GM21390 (cell line): ENCODE data around the gene RPAP2.
"Not testable (repeated sequence)": the region's sequence is repeated elsewhere in the genome, so short reads cannot be mapped to it uniquely, and the experiment has no call there.

Experiments used
- ATAC-seq: cut with Tn5 transposase; IDR thresholded peaks from one replicate; pipeline ENCODE4 v1.9.1; 2021; ENCODE audit not compliant: unreplicated experiment

The RPAP2 gene

GRCh38 chr1:92374223-92374622, 75.4 kb downstream of the RPAP2 start:
- no peak for ATAC-seq

- ATAC-seq = no peak
Observed at GRCh38 chr1:92376345-92376744, 77.5 kb downstream of the RPAP2 start.

- not testable (repeated sequence) for ATAC-seq
Observed at GRCh38 chr1:92377991-92378390, 79.1 kb downstream of the RPAP2 start.

GRCh38 chr1:92380867-92381266, 82.0 kb downstream of the RPAP2 start:
- no peak for ATAC-seq

- ATAC-seq = not testable (repeated sequence)
Observed at GRCh38 chr1:92393966-92394365, 95.1 kb downstream of the RPAP2 start.

GRCh38 chr1:92398519-92398918, 99.7 kb downstream of the RPAP2 start:
- no peak for ATAC-seq

- peak; percentile 83 for ATAC-seq
Observed at GRCh38 chr1:92399076-92399475, 100.2 kb downstream of the RPAP2 start.

GRCh38 chr1:92404661-92405060, 105.8 kb downstream of the RPAP2 start:
- no peak for ATAC-seq

GRCh38 chr1:92408825-92409224, 110.0 kb downstream of the RPAP2 start:
- ATAC-seq = no peak

GRCh38 chr1:92409946-92410549, 111.2 kb downstream of the RPAP2 start:
- no peak for ATAC-seq

GRCh38 chr1:92410706-92411105, 111.8 kb downstream of the RPAP2 start:
- no peak for ATAC-seq

- ATAC-seq = no peak
Observed at GRCh38 chr1:92411511-92411910, 112.7 kb downstream of the RPAP2 start.

GRCh38 chr1:92419642-92420041, 120.8 kb downstream of the RPAP2 start:
- ATAC-seq = no peak

- no peak for ATAC-seq
Observed at GRCh38 chr1:92424381-92424780, 125.5 kb downstream of the RPAP2 start.

- ATAC-seq = no peak
Observed at GRCh38 chr1:92425617-92426016, 126.8 kb downstream of the RPAP2 start.

GRCh38 chr1:92430030-92430429, 131.2 kb downstream of the RPAP2 start:
- ATAC-seq = no peak

GRCh38 chr1:92434572-92434971, 135.7 kb downstream of the RPAP2 start:
- not testable (repeated sequence) for ATAC-seq

- ATAC-seq = no peak
Observed at GRCh38 chr1:92439291-92439690, 140.4 kb downstream of the RPAP2 start.

GRCh38 chr1:92441316-92441696, 142.4 kb downstream of the RPAP2 start:
- ATAC-seq = no peak

- no peak for ATAC-seq
Observed at GRCh38 chr1:92441697-92442342, 143.0 kb downstream of the RPAP2 start.

GRCh38 chr1:92442351-92442750, 143.5 kb downstream of the RPAP2 start:
- ATAC-seq = no peak

GRCh38 chr1:92443893-92444292, 145.0 kb downstream of the RPAP2 start:
- no peak for ATAC-seq

GRCh38 chr1:92444351-92444750, 145.5 kb downstream of the RPAP2 start:
- ATAC-seq = no peak
